K562 (cell line): ENCODE results near the gene ATG13. TPM values are rescaled to one million over a fixed set of nuclear protein-coding genes. Genes with fewer than 3 reads are reported as not detected.

ENCODE experiments used
- JUN ChIP-seq, 2 experiments: sonication (generic) in 1 of 2; formaldehyde crosslinking in 1 of 2; IDR thresholded peaks; 2 replicates each; pipeline versions ENCODE4 v1.6.1 to v1.8.0; 2012 to 2022; ENCODE audit warnings: borderline replicate concordance in 2 of 2, mild to moderate bottlenecking in 2 of 2, improper control_type of control experiment in 1 of 2, low read depth in 1 of 2, low read length in 1 of 2, missing genetic modification reagents in 1 of 2
- RBM14 ChIP-seq: fragments of 200-400 bp; formaldehyde crosslinking; IDR thresholded peaks from 2 replicates; pipeline ENCODE4 v1.6.1; 2018; ENCODE audit warnings: low read depth, mild to moderate bottlenecking, low read length, moderate library complexity, borderline replicate concordance; ENCODE audit not compliant: insufficient read depth
- RBM25 ChIP-seq: fragments of 200-400 bp; formaldehyde crosslinking; IDR thresholded peaks from 2 replicates; pipeline ENCODE4 v1.6.1; 2018; ENCODE audit warnings: low read length, low read depth, moderate library complexity; ENCODE audit not compliant: severe bottlenecking
- STAG1 ChIP-seq: sonication (generic); formaldehyde crosslinking; IDR thresholded peaks from 2 replicates; pipeline ENCODE4 v1.5.0; 2020; ENCODE audit warnings: missing genetic modification reagents, borderline replicate concordance
- ZZZ3 ChIP-seq: fragments of 450-650 bp; IDR thresholded peaks from 2 replicates; pipeline ENCODE4 v1.6.1; 2016; ENCODE audit warnings: antibody characterized with exemption, mild to moderate bottlenecking, moderate library complexity
- polyA plus RNA-seq, 8 experiments: library from polyadenylated mRNA; depleted of rRNA in 4 of 8; stranded (reverse) in 5 of 8; unstranded in 3 of 8; fragments of >200 nt; fragmentation: Nextera tagmentation in 2 of 8; fragmentation: Illumina TruSeq in 1 of 8; extraction: Ambion mirVana in 2 of 8; extraction: Trizol in 1 of 8; gene quantifications; 2 replicates each; pipeline versions ENCODE4 v1.2.1 to v1.2.3, GENCODE V29; 2011 to 2014; ENCODE audit warnings: inconsistent platforms in 1 of 8, missing spikeins in 1 of 8
- total RNA-seq, 7 experiments: library from RNA; depleted of rRNA in 6 of 7; stranded (reverse); fragments of >200 nt in 6 of 7; fragmentation: Illumina TruSeq in 2 of 7; extraction: Trizol in 2 of 7; gene quantifications; 2 replicates each; pipeline versions ENCODE4 v1.2.1 to v1.2.3, GENCODE V29; 2011 to 2021; ENCODE audit warnings: low replicate concordance in 1 of 7
- TF ChIP-seq, protein P1 (sequence below), 2 experiments: IDR thresholded peaks in 1 of 2; conservative IDR thresholded peaks in 1 of 2; 2 replicates each; pipeline ENCODE4 v1.6.1; 2016; ENCODE audit warnings: low read depth in 2 of 2, mild to moderate bottlenecking in 1 of 2, missing compliant biosample characterization in 1 of 2, missing genetic modification characterization in 1 of 2, moderate library complexity in 1 of 2
- TF ChIP-seq, protein P2 (sequence below): fragments of 200-400 bp; formaldehyde crosslinking; IDR thresholded peaks from 2 replicates; pipeline ENCODE4 v1.6.1; 2017; ENCODE audit warnings: mild to moderate bottlenecking, low read depth, low read length, moderate library complexity
- TF ChIP-seq, protein P3 (sequence below), 2 experiments: fragments of 450-650 bp; formaldehyde crosslinking in 1 of 2; IDR thresholded peaks; 2 replicates each; pipeline versions ENCODE4 v1.4.0 to v1.6.1; 2014 to 2020; ENCODE audit warnings: mild to moderate bottlenecking in 2 of 2, borderline replicate concordance in 1 of 2, low read depth in 1 of 2

ATG13 gene
- total and polyA plus RNA-seq, 9 of the 15 experiments (the other 6 are each of a cell fraction or from before 2014, with no cell fraction given): 13.1 to 61.5 (median 36.5) TPM

DNA sequence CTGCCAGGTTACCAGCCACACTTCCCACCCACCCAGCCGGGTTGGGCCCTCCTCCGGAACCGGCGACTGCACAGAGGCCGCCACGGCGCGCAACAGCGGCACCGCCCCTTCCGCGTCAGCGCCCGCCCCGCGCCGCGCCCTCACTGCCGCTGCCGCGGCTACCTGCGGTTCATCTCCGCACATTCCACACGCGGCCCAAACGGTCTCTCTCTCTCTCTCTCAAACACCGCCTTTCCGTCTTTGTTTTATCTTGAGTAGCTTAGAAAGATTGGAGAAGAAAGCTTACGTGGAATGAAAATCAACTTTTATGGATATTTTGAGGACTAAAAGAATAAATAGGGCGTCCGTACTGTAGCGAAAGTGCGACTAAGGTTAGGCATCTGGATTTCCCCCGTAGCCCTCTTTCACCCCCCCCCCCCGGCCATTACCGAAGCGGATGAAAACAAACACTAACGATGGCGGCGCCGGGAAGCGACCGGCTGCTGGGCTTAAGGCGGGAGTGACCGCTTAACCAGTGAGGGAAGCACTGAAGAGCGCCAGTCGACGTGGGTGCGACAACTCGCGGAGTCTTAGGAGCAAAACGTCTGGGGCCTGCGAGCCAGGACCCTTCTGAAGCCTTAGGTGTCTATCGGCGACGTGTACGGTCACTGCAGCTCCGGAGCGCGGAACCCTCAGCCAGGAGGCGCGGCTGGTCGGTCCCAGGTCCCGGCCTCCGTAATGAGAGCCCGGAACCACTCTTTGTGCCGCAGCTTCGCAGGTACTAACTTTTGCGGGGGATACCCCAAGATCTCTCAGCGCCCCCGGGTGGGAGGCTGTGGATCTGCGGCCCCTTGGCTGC is at the start of gene ATG13, which contains the start of gene HARBI1 (continued):
- TF ChIP-seq, protein P1, sequence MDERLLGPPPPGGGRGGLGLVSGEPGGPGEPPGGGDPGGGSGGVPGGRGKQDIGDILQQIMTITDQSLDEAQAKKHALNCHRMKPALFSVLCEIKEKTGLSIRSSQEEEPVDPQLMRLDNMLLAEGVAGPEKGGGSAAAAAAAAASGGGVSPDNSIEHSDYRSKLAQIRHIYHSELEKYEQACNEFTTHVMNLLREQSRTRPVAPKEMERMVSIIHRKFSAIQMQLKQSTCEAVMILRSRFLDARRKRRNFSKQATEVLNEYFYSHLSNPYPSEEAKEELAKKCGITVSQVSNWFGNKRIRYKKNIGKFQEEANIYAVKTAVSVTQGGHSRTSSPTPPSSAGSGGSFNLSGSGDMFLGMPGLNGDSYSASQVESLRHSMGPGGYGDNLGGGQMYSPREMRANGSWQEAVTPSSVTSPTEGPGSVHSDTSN (CRISPR knock-in tag; IDR thresholded peaks at IDR 0.05; ENCODE audit: low read depth): no peak
- TF ChIP-seq, protein P1 (tag; conservative IDR thresholded peaks at IDR 0.05; ENCODE audit: low read depth): no peak
- TF ChIP-seq, protein P2, sequence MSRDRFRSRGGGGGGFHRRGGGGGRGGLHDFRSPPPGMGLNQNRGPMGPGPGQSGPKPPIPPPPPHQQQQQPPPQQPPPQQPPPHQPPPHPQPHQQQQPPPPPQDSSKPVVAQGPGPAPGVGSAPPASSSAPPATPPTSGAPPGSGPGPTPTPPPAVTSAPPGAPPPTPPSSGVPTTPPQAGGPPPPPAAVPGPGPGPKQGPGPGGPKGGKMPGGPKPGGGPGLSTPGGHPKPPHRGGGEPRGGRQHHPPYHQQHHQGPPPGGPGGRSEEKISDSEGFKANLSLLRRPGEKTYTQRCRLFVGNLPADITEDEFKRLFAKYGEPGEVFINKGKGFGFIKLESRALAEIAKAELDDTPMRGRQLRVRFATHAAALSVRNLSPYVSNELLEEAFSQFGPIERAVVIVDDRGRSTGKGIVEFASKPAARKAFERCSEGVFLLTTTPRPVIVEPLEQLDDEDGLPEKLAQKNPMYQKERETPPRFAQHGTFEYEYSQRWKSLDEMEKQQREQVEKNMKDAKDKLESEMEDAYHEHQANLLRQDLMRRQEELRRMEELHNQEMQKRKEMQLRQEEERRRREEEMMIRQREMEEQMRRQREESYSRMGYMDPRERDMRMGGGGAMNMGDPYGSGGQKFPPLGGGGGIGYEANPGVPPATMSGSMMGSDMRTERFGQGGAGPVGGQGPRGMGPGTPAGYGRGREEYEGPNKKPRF: no peak
- TF ChIP-seq RBM14: no peak
- TF ChIP-seq STAG1: peak; percentile 41; the same call in 1 of the 2 replicates
- TF ChIP-seq, protein P3, sequence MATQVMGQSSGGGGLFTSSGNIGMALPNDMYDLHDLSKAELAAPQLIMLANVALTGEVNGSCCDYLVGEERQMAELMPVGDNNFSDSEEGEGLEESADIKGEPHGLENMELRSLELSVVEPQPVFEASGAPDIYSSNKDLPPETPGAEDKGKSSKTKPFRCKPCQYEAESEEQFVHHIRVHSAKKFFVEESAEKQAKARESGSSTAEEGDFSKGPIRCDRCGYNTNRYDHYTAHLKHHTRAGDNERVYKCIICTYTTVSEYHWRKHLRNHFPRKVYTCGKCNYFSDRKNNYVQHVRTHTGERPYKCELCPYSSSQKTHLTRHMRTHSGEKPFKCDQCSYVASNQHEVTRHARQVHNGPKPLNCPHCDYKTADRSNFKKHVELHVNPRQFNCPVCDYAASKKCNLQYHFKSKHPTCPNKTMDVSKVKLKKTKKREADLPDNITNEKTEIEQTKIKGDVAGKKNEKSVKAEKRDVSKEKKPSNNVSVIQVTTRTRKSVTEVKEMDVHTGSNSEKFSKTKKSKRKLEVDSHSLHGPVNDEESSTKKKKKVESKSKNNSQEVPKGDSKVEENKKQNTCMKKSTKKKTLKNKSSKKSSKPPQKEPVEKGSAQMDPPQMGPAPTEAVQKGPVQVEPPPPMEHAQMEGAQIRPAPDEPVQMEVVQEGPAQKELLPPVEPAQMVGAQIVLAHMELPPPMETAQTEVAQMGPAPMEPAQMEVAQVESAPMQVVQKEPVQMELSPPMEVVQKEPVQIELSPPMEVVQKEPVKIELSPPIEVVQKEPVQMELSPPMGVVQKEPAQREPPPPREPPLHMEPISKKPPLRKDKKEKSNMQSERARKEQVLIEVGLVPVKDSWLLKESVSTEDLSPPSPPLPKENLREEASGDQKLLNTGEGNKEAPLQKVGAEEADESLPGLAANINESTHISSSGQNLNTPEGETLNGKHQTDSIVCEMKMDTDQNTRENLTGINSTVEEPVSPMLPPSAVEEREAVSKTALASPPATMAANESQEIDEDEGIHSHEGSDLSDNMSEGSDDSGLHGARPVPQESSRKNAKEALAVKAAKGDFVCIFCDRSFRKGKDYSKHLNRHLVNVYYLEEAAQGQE (IDR thresholded peaks at IDR 0.05; ENCODE audit: borderline replicate concordance): peak; percentile 75; the same call in 1 of the 2 replicates
- TF ChIP-seq, protein P3 (CRISPR knock-in tag; IDR thresholded peaks at IDR 0.05; ENCODE audit: low read depth): peak; percentile 63; the same call in 1 of the 2 replicates
- no peak for TF ChIP-seq RBM25
- TF ChIP-seq ZZZ3: no peak
- 0 out of 2 replicates have a peak, but pooled peaks have one; percentile 18 for TF ChIP-seq JUN (IDR thresholded peaks at IDR 0.05; ENCODE audit: borderline replicate concordance, low read depth, low read length)
- TF ChIP-seq JUN (CRISPR knock-in tag; IDR thresholded peaks at IDR 0.05; ENCODE audit: borderline replicate concordance): no peak
